Measurements from ENCODE around the gene TMEM243. TPM values are rescaled to one million over a fixed set of nuclear protein-coding genes. Genes with fewer than 3 reads are reported as not detected.

Gene TMEM243
- total and polyA plus RNA-seq, 2 of the 4 experiments (the other 2 are of a cell fraction), result 28.7 to 31.1 TPM

DNA sequence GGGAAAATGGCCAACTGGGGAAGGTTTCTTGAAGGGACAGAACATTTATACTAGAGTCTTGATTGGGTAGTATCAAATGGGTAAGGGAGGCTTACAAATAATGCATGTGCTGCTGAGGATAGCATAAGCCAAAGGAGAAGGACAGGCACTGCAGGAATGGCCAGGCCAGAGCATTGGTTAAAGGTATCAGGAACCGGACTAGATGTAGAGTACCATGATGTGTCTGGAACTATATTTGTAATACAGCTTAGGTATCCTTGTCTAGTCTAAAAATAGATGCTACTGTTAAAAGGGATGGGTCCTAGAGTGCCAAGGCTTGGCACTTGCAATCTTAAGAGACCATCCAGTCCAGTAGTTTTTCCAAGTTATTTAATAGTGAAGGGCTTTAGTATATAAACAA is 20.3 kb downstream of the TMEM243 start:
- Histone ChIP-seq H3K27ac (ENCODE audit: insufficient read depth, low read length) (no peak overlapping the region), H3K9me1 (ENCODE audit: insufficient read depth, low read length) (no peaks in the 10 kb centered on the region), H2BK20ac (ENCODE audit: low read depth, low read length) (no peak overlapping the region), H3K14ac (replicated peaks; ENCODE audit: low read depth, low read length) (no peak overlapping the region), H3K4me2 (ENCODE audit: low read depth, low read length) (no peak overlapping the region), H2AK5ac (ENCODE audit: low read depth, low read length) (no peak overlapping the region), H4K8ac (ENCODE audit: low read depth in 2 of 2, low read length in 2 of 2) (no peak overlapping the region), H3K4ac (ENCODE audit: low read depth, low read length) (no peak overlapping the region), H2BK15ac (ENCODE audit: low read depth, low read length) (no peak overlapping the region), H4K91ac (ENCODE audit: insufficient read depth, low read depth, low read length) (no peak overlapping the region), H2BK5ac (ENCODE audit: low read depth, low read length, poor library complexity, severe bottlenecking) (no peak overlapping the region), H3K56ac (ENCODE audit: extremely low read depth, insufficient read depth, low read length) (no peak overlapping the region), H3K18ac (ENCODE audit: low read depth, low read length) (no peak overlapping the region), H3K4me1 (ENCODE audit: control insufficient read depth, insufficient read depth, low read length) (no peaks in the 10 kb centered on the region), H3K9me3 (ENCODE audit: control insufficient read depth, insufficient read depth, low read length) (no peaks in the 10 kb centered on the region), H3K23ac (ENCODE audit: low read depth, low read length) (no peak overlapping the region), H4K20me1 (ENCODE audit: insufficient read depth, low read length) (peaks cover 4% of the 10 kb centered on the region; the same call in 1 of the 2 replicates), H3K4me3 (ENCODE audit: insufficient read depth, low read depth, low read length) (no peak overlapping the region), H2BK120ac (ENCODE audit: low read depth, low read length) (no peak overlapping the region), H3K9ac (ENCODE audit: low read depth, low read length) (no peak overlapping the region), H3K36me3 (ENCODE audit: control insufficient read depth, insufficient read depth, low read length) (peaks cover 30% of the 10 kb centered on the region), H2AFZ (replicated peaks; ENCODE audit: low read length, poor library complexity) (no peak overlapping the region), H4K5ac (ENCODE audit: low read depth, low read length) (no peak overlapping the region), H2AK9ac (replicated peaks; ENCODE audit: low read depth, low read length, poor library complexity) (no peak overlapping the region), H3K79me1 (ENCODE audit: low read depth in 1 of 2, low read length in 2 of 2) (peaks cover 14 to 45% of the 10 kb centered on the region in 2 experiments), H3K27me3 (ENCODE audit: control insufficient read depth, insufficient read depth, low read length) (no peaks in the 10 kb centered on the region)
- dilution Hi-C loops (cut with HindIII; ENCODE audit: low sequenced_read_pairs, unreplicated experiment) (no loop called here), in situ Hi-C loops (cut with MboI; ENCODE audit: low sequenced_read_pairs) (no loop called here), intact Hi-C loops (cut with micrococcal nuclease) (loop anchor here (10.0 kb wide), 1 partner anchor 186 kb away; no protein-coding TSS in a partner anchor)
- CTCF ChIA-PET, result interaction anchor here (1.5 kb wide), 1 partner anchor 13 kb away, joined by 4 read pairs; no protein-coding TSS in a partner anchor
- no CpG with 5 or more reads among the region's 1 CpG for WGBS, 2 experiments (ENCODE audit: extremely low coverage in 2 of 2, insufficient read length in 1 of 2)
- BruUV-seq (replicated peaks), result no TSS peak
- no peak for DNase-seq
- POLR2A ChIA-PET (ENCODE audit: unreplicated experiment), result no interaction called here
- TF ChIP-seq SMC3 (IDR thresholded peaks at IDR 0.05; ENCODE audit: low read depth, low read length) (no peak), RCOR1 (IDR thresholded peaks at IDR 0.05; ENCODE audit: insufficient replicate concordance, low read length) (no peak), FOS (IDR thresholded peaks at IDR 0.05; ENCODE audit: low read depth, low read length) (no peak), CHD1 (IDR thresholded peaks at IDR 0.05; ENCODE audit: low read depth, low read length) (no peak), RFX5 (IDR thresholded peaks at IDR 0.05; ENCODE audit: low read depth, low read length) (no peak)
- TF ChIP-seq, protein P1, sequence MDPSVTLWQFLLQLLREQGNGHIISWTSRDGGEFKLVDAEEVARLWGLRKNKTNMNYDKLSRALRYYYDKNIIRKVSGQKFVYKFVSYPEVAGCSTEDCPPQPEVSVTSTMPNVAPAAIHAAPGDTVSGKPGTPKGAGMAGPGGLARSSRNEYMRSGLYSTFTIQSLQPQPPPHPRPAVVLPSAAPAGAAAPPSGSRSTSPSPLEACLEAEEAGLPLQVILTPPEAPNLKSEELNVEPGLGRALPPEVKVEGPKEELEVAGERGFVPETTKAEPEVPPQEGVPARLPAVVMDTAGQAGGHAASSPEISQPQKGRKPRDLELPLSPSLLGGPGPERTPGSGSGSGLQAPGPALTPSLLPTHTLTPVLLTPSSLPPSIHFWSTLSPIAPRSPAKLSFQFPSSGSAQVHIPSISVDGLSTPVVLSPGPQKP (IDR thresholded peaks at IDR 0.05; ENCODE audit: borderline replicate concordance, low read depth, low read length), result no peak
- ATAC-seq (ENCODE audit: low read depth), result no peak

Data from IMR-90 (cell line).